H7 (cell line): Measurements from ENCODE around the gene OASL. TPM values are rescaled to one million over a fixed set of nuclear protein-coding genes. Genes with fewer than 3 reads are reported as not detected.

ENCODE experiments used
- DNase-seq: peaks from one replicate; pipeline ENCODE4 v3.0.0; 2012
- H3K27me3 ChIP-seq: 2 replicates; pipeline ENCODE4 v1.6.0; 2011; ENCODE audit warnings: mild to moderate bottlenecking, low read length; ENCODE audit not compliant: control insufficient read depth, insufficient read depth
- H3K36me3 ChIP-seq: replicated peaks from 2 replicates; pipeline ENCODE4 v1.5.1; 2011; ENCODE audit warnings: low read length; ENCODE audit not compliant: control insufficient read depth, insufficient read depth
- H3K4me3 ChIP-seq: 2 replicates; pipeline ENCODE4 v1.5.1; 2011; ENCODE audit warnings: low read depth, mild to moderate bottlenecking, control low read depth, low read length, moderate library complexity; ENCODE audit not compliant: insufficient read depth
- total RNA-seq: library from RNA; depleted of rRNA; stranded (reverse); fragments of >200 nt; shearing (Covaris generic); gene quantifications from 2 replicates; pipeline ENCODE4 v1.2.3, GENCODE V29; 2014

Gene OASL
- total RNA-seq, 1 experiment from 2014 or later, result not detected

GRCh38 chr12:120994589-120995337 lies 44.3 kb downstream of the OASL start:
- DNase-seq, result peak; percentile 35
- Histone ChIP-seq H3K36me3 (no peaks in the 10 kb centered on the region), H3K4me3 (no peak overlapping the region), H3K27me3 (no peaks in the 10 kb centered on the region)

- peak; percentile 39 for DNase-seq
- Histone ChIP-seq H3K27me3 (no peaks in the 10 kb centered on the region), H3K36me3 (no peaks in the 10 kb centered on the region)
These were observed 45.0 kb downstream of the OASL start for GRCh38 chr12:120994059-120994458.

GRCh38 chr12:120993496-120993895 lies 45.5 kb downstream of the OASL start:
- Histone ChIP-seq H3K36me3 (no peaks in the 10 kb centered on the region), H3K4me3 (no peak overlapping the region), H3K27me3 (no peaks in the 10 kb centered on the region)
- DNase-seq, result peak; percentile 39

More at GRCh38 chr12:120994059-120994458, 45.0 kb downstream of the OASL start:
- H3K4me3 ChIP-seq, result no peak overlapping the region

DNA sequence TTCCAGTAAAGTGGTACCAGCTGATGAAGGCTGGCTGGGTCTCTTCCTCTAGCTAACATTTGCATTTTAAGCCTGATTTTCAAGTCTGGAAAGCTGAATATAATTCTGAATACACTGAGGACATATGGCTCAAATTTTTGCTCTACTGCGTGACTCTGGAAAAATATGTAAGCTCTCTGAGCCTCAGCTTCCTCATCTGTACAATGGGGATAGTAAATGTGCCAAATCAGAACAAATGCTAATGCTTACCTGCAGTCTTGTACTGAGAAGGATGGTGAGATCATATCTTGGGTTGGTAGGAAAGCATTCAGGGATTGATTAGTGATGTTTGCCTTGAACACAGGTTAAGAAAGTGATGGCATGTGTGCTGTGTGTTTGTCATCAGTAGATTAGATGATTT lies 46.1 kb downstream of the OASL start:
- peak; percentile 13 for DNase-seq
- Histone ChIP-seq H3K36me3 (no peaks in the 10 kb centered on the region), H3K27me3 (no peaks in the 10 kb centered on the region), H3K4me3 (no peak overlapping the region)

DNA sequence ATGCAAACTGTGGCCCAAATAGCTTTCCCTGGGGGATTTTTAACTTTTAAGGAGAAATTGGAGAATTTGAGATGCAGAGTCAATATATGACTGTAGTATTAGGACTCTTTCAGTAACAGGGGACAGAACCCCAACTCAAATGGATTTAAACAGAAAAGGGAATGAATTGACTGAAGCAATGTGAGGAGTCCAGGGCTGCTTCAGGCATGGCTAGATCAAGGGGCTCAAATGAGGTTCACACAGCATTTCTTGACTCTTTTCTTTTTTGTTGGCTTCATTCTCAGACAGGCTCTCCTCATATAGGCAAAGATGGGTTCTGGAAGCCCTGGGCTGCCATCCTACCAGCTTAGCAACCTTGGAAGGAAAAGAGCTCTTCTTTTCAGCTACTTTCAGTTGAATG lies 47.1 kb downstream of the OASL start:
- Histone ChIP-seq H3K4me3 (no peak overlapping the region), H3K36me3 (no peaks in the 10 kb centered on the region)

DNA sequence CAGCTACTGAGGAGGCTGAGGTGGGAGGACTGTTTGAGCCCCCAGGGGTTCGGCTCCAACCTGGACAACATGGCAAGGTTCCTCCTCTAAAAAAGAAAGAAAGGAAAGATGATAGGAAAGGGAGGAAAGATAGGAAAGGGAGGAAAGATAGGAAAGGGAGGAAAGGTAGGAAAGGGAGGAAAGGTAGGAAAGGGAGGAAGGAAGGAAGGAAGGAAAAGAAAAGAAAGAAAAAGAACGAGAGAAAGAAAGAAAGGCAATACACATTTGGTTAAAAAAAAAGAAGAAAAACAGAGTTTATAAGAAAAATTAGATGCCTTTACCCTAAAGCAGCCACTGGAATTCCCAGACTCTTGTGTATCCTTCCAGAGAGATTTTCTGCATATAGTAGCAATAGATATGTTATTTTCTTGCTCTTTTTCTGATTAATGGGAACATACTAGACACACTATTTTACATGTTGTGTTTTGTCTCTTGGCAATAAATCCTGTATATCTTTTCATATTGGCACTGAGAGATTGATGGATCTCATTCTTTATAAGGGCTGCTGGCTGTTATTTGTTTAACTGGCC lies 48.5 kb downstream of the OASL start:
- no peak for DNase-seq
- Histone ChIP-seq H3K36me3 (no peaks in the 10 kb centered on the region), H3K4me3 (no peak overlapping the region), H3K27me3 (no peaks in the 10 kb centered on the region)

More for the DNA sequence above, 47.1 kb downstream of the OASL start:
- no peaks in the 10 kb centered on the region for H3K27me3 ChIP-seq
- no peak for DNase-seq

DNA sequence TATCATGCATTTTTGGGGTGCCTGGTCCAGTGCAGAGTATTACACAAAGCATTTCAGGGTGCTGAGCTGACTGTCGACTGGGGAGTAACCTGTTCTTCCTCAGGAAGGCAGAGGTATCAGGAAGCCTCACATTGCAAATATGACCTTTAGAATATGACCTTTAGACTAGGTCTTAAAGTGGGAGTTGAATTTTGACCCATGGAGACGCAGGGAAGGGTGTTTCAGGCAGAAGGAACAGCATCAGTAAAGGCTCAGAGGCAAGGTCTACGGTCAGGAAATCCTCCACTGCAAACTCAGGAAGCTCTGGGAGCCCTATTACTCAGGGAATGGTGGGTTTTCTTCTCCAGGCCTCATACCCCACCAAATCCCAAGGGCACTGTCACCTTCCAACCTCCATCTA lies 49.4 kb downstream of the OASL start:
- Histone ChIP-seq H3K36me3 (no peaks in the 10 kb centered on the region), H3K4me3 (no peak overlapping the region), H3K27me3 (no peaks in the 10 kb centered on the region)
- DNase-seq, result no peak

GRCh38 chr12:120988658-120989057 lies 50.4 kb downstream of the OASL start:
- DNase-seq, result peak; percentile 18
- no peaks in the 10 kb centered on the region for H3K27me3 ChIP-seq
- H3K4me3 ChIP-seq, result no peak overlapping the region
- no peaks in the 10 kb centered on the region for H3K36me3 ChIP-seq

- no peaks in the 10 kb centered on the region for H3K36me3 ChIP-seq
- no peaks in the 10 kb centered on the region for H3K27me3 ChIP-seq
- H3K4me3 ChIP-seq, result no peak overlapping the region
- no peak for DNase-seq
These were observed 50.8 kb downstream of the OASL start for GRCh38 chr12:120988234-120988633.

- H3K27me3 ChIP-seq, result no peaks in the 10 kb centered on the region
- DNase-seq, result no peak
- no peak overlapping the region for H3K4me3 ChIP-seq
- no peaks in the 10 kb centered on the region for H3K36me3 ChIP-seq
These were observed 54.6 kb downstream of the OASL start for GRCh38 chr12:120984351-120984898.

DNA sequence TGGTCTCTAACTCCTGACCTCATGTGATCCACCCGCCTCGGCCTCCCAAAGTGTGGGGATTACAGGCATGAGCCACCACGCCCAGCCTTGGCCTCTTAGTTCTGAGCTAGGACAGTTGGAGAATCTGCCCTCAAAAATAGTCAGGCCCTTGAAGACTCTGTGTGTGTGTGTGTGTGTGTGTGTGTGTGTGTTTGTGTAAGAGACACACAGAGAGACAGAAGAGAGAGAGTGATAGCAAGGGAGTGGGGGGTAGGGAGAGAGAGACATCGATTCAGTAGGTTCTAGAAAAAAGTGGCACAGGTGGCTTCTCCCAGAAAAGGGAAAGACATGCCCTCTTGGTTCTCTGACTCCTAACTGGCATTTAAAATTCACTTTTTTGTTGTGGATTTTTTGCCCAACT lies 55.3 kb downstream of the OASL start:
- no peak for DNase-seq
- Histone ChIP-seq H3K36me3 (no peaks in the 10 kb centered on the region), H3K4me3 (no peak overlapping the region), H3K27me3 (no peaks in the 10 kb centered on the region)

DNA sequence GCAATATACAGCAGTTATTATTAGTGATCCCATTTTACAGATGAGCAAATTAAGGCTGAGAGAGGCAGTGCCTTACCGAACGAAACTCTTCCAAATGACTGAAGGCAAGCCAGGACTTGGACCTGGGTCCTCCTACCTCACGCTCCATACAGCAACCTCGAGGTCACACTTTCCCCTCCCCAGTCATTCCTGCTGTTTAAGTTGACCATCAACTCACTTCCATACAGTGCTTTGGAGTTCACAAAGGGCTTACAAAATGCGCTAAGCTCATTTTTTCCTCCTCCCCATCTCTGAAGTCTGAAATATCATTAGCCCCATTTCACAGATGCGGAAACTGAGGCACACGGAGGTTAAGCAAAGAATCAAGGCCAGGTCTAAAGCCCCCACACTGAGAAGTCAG lies 56.4 kb downstream of the OASL start:
- no peaks in the 10 kb centered on the region for H3K36me3 ChIP-seq
- DNase-seq, result no peak
- no peak overlapping the region for H3K4me3 ChIP-seq
- H3K27me3 ChIP-seq, result no peaks in the 10 kb centered on the region

DNA sequence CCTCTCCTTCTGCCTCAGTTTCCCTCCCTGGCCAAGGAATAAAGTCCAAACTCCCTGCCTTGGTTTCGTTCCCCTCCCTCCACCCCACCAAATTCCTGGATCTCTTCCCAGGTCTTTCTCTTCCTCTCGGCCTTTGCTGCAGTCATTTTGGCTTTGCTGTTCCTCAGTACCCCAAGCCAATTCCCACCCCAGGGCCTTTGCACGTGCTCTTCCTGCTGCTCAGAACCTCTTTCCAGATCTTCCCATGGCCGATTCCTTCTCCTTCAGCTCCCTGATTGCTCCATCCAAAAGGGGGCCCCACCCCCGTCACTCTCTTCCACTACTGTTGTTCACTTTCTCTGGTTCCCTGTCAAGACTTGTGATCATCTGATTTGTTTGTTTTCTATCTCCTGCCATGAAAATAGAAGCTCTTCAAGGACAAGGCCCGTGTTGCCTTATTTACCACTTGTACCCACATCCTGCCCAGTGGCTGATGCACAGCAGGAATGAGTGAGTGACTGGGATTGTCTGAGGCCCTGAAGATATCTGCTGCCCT lies 57.6 kb downstream of the OASL start:
- H3K36me3 ChIP-seq, result no peaks in the 10 kb centered on the region
- no peak overlapping the region for H3K4me3 ChIP-seq
- no peak for DNase-seq

DNA sequence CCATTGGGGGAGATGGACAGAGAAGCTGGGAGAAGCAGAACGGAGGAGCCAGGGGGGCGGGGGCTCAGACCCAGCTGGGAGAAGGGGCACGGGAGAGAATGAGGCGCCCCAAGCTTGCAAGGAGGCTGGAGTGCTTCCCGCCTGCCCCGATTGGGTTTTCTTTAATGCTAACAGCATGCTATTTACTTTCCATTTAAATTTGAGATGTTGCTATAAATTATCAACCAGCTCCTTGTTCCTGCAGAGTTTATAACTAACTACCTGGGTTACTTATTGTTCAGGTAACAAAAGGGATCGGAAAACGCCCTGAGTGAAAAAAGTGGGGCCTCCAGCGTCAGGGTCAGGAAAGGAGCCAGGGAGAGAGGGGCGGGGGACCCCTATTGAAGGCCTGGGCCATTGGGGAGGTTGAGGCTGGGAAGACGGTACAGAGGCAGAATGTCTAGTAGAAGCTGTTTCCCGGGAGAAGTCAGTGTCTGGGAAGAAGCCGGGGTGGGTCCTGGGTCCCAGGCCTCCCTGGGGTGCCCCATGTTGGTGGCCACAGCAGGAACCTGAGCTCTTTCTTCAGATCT lies 58.2 kb downstream of the OASL start:
- no peak overlapping the region for H3K4me3 ChIP-seq
- H3K36me3 ChIP-seq, result no peaks in the 10 kb centered on the region
- DNase-seq, result no peak
- H3K27me3 ChIP-seq, result no peaks in the 10 kb centered on the region

More for the DNA sequence above, 57.6 kb downstream of the OASL start:
- no peaks in the 10 kb centered on the region for H3K27me3 ChIP-seq
